GM19438 (cell line): Measurements from ENCODE around the gene CYB5R3.
"Not testable (repeated sequence)": the region's sequence is repeated elsewhere in the genome, so short reads cannot be mapped to it uniquely, and the experiment has no call there.

ENCODE experiments used
- ATAC-seq: cut with Tn5 transposase; IDR thresholded peaks from one replicate; pipeline ENCODE4 v1.9.1; 2021; ENCODE audit warnings: low read depth; ENCODE audit not compliant: unreplicated experiment

Gene CYB5R3

DNA sequence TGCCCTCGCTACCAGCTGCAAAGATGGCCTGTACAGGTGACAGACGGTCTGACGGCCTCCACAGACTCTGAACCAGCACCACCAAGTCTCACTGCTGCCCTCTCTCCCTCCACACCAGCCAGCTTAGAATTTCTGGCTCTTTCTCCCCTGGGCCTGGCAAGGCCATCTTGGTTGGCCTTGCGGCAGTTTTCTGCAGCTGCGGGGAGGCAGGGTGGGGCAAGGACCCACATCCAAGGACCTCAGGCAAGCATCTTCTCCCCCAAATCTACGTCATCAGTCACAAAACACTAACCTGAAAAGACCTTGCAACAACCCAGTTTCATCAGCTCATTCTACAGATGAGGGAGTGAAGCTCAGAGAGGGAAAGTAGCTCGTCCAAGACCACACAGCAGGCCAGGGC is 22.8 kb downstream of the CYB5R3 start:
- no peak for ATAC-seq

DNA sequence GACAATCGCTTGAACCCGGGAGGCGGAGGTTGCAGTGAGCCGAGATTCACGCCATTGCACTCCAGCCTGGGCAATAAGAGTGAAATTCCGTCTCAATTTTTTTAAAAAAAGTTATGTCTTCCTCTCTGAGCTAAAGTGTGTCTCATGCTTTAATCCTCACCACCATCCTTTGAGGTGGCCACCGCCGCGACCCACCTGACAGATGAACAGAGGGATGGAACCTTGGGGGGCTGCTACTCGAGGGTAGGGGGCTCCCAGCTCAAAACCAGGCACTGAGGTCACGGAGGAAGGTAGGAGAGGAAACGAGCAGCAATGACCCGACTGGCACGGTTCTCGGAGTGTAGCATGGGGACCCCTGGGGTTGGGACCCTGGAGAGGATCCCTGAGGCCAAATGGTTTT is 23.8 kb downstream of the CYB5R3 start:
- no peak for ATAC-seq

DNA sequence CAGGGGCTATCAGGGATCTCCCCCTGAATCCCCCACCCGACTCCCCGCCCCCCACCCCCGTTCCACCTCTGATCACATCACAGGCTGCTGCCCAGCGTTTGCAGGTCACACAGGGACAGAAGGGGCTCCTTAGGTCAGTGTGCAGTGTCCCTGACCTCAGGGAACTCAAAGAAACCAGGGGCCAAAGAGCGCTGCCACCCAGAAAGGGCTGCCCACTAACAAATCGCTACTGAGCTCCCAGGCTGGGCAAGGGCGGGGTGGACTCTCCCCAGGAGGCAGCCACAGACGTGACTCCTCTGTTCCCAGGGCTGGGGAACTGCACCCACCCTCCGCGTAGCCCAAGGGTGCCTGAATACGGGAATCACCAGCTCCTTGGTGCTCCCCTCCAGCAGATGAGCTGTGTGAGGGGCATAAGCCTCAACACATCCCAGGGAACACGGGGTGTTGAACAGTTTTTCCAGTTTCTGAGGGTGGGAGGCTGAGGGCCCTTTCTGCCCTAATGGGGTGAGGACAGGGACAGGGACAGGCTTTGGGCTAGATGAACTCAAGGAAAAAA is 24.6 kb downstream of the CYB5R3 start:
- ATAC-seq, result no peak

DNA sequence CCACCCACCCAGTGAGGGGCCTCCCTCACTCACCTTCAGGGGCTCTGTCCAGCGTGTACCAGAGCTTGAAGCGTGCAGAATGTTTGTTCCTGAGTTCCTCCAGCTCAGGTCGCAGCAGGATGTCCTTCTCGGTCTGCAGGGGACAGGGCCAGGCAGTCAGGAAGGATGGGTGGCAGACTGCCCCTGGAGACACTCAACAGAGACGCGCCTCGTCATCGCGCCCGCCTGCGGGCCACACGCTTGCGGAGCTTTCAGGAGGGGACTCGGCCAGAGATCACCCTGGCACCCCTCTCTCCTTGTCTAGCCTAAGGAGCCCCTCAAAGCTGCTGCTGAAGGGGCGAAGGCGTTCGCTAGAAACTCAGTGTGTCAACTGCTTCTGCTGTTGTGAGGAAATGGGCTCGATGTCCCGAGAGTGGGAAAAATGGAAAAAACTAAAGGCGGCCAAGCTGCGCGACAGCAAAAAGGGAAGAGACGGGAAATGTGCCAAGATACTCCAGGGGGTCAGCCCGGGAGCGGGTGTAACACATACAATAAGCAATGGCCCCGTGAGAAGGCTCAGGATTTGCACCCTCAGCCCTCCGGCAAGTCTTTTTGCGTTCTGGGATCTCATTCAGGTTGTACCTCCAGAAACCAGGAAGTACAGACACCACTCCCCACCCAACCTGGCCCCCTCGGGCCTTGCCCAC is 25.3 kb downstream of the CYB5R3 start:
- ATAC-seq, result no peak

DNA sequence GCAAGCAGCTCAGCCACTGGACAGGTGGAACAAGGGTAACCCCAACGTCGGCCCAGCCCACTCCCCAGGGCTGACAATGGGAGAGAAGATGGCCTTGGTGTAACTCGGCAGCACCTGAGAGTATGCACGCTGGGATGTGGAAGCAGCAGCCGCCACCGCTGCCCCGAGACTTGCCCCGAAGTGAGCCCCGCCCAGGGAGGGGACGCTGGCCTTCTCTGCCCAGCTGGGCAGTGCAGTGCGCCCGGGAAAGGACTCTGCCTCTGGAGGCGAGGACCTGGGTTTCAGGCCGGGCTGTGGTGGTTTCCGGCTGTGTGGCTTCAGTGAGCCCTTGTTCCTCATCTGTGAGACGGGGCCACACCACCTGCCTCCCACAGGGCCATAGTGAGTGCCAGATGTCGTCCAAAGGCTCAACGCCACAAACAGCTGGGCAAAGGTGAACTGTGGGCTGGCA is 25.9 kb downstream of the CYB5R3 start:
- ATAC-seq, result no peak

DNA sequence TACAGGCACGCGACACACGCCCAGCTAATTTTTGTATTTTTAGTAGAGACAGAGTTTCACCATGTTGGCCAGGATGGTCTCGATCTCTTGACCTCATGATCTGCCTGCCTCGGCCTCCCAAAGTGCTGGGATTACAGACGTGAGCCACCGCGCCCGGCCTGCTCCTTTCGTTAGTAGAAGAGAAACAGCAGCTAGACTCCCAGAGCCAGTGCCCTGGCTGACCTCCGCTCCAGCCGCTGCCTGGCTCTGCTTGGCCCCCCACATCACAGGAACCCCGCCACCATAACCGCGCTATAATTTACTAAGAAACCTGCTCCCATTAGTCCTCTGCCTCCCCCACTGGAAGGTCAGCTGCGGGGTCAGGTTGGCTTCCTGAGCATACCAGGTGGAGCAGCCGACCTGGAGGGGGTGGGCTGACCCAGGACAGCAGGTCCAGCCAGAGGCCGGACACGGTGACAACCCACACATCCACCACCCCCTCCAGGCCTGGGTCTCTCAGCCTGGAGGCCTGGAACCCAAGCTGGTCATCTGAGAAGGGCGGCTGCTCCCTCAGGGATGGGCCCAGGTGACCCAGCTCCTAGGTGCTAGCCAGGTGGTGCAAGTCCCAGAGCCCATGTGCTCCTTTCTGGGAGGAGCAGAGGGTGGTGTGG is 27.0 kb downstream of the CYB5R3 start:
- no peak for ATAC-seq

DNA sequence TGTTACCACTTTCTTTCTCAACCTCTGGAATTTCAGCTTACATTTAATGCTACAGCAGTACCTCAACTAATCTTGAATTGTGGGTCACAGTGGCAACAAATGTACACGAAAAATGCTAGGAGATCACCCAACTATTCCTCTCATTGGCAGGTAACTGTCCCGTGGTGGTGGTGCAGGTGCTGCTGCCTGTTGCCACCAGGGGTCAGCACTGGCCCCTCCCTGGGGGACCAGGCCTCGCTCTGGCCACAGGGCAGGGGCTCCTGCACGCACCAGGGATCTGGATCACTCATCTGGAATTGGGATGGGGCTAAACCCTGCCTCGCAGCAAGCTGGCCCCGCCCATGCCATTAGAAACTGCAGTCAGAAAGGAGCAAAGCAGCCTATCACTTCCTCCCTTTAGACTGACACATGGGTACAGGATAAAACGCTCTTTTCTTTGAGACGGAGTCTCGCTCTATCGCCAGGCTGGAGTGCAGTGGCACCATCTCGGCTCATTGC is 27.6 kb downstream of the CYB5R3 start:
- no peak for ATAC-seq

DNA sequence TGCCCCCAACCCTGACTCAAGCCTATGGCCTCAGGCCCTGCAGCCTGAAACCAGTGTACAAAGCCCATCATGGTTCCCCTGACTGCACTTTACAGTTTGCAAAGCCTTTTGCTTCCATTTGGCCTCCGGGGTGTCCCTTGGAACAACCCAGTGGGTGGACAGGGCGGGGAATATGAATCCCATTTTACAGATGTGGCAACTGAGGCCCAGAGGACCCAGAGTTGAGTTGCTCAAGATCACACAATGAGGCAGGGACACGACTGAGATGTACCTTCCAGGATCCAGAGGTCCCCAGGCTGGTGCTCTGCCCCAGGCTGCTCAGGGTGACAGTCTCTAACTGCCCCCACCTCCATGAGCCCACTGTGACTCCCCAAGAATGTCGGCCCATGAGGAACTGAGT is 29.1 kb downstream of the CYB5R3 start:
- ATAC-seq, result no peak

DNA sequence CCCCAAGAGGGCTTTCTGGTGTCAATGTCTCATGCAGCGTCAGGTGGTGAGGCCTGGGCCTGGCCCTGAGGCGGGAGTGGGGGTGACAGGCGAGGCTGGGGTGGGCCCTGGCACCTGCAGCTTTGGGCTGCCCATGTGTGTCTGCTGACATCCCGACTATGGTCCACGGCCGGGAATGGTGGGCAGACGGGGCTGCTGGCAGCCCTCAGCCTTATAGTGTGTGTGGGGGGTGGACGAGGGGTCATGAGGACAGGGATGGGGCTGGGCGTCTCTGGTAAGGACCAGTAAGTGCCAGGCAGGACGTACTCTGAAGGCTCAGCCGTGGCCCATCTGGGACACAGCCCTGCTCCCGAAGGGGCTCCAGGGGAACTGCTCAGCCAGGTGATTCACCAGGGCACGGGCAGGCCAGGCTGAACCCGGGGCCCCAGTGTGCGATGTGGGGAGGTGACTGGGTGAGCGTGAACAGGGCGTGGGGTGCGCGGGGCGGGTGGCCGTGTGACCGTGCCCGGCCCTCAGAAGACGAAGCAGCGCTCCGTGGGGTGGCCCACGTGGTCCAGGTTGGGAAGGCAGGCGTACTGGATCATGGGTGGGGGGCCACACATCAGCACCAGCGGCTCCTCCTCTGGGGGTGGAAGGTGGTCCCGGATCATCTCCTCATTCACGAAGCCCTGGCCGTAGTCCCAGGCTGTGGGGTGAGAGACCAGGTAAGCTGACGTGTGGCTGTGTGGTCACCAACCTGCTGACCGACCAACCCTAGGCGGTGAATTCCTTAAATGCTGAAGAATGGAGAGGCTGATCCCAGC is 29.7 kb downstream of the CYB5R3 start:
- ATAC-seq, result no peak

DNA sequence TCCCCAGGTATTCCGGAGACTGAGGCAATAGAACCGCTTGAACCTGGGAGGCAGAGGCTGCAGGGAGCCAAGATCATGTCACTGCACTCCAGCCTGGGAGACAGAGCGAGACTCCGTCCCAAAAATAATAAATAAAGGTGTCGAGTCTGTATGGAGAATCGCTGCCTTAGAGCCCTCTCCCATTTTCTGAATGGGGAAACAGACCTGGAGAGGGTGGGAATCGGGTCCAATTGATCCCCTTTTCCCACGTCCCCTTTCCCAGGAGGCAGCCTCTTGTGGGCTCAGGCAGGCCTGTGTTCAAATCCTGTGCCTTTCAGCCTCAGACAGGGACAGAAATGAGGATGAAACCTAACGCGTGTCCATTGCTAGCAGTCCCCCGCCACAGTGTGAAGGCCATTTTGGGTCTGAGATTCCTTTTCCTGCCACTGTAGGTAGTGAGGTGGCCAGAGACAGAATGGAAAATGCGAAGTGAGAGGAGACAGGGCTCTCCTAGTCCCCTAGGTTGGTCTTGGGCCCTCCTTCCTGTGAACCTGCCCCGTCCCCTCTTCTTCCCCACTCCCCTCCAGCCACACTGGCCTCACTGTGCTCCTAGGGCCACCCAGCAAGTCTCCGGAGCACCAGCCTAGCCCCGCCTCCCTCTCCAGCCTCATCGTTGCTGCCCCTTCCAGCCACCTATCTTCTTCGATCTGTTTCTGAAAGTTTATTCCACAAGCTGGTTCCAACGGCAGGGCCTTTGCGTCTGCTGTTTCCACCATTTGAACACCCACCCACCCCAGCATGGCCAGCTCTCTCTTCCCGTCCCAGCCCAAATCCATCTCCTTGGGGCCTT is 31.8 kb downstream of the CYB5R3 start:
- ATAC-seq, result no peak

DNA sequence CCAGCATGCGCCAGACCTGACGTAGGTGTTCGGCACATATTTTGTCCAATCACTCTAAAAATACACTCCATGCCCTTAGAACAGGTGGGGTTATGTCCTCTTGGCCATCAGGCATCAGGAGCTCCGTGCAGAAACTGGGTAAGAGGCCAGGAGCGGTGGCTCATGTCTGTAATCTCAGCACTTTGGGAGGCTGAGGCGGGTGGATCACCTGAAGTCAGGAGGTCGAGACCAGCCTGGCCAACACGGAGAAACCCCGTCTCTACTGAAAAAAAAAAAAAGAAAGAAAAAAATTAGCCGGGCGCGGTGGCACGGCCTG is 33.4 kb downstream of the CYB5R3 start:
- ATAC-seq, result not testable (repeated sequence)

DNA sequence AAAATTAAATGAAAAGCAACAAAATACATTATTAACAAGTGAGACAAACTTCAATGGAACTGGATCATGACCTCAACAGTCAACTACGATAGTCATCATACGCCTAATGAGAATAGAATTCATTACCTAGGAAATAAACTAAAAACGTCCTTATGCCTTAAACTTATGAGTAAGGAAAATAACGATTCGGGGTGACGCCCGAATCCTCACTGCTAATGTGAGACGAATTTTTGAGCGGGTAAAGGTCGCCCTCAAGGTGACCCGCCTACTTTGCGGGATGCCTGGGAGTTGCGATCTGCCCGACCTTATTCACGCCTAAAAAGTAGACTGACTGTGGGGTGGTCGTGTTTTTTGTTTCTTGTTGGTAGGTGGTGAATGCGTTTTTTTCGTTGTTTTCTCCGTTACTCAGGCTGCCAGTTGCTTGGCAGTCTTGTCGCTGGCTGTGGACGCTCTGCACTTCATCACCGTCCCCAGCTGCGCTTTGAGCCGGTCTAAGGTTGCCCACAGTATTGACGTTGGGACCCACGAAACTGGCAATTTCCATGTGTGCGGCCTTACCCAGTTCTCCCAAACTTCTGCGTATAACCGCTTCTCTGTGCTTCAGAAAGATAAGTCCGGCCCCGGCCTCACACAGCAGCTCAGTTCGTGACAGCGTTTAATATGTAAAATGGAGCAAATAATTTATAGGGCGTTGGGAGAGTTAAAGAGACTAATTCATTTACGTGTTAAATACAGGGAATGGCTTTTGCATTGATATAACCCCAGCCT is 33.9 kb downstream of the CYB5R3 start:
- ATAC-seq, result peak; percentile 68

DNA sequence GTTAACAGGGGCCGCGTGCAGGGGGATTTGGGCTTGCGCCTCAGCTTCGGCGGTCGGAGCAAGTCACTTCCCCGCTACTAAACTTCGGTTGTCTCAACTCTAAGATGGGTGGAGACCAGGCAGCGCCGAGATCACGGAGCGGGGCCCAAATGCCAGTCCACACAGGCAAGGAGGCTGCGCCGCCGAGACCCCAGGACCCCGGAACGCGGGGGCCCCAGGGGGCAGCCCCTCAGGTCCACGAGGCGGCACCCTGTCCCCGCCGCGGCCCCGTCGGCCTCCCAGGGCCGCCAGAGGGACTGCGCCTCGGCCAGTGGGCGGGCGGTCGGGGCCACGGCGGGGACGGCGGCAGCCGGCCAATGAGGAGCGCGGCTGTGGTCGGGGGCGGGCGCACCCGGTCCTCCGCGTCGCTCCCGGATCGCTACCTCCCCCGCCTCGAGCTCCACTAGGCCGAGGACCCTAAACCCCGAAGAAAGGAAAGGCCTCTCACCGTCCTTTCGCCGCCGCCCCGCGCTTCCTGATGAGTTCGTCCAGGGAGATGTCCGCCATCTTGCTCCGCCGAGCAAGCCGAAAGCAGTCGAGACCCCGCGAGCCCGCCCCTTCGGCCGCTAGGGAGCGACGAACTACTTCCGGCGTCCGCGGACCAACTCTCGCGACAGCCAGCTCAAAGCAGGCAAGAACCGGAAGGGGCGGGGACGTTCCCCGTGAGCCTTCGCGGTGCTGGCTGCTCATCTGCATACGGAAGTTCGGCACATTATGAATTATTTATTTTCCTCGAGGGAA is 34.7 kb downstream of the CYB5R3 start, which contains the start of gene POLDIP3:
Gene POLDIP3 (minus strand): TSS at position 572 of the 780 bp plus-strand sequence. CDS start 26 bp downstream, at position 546.
- ATAC-seq, result peak; percentile 67

DNA sequence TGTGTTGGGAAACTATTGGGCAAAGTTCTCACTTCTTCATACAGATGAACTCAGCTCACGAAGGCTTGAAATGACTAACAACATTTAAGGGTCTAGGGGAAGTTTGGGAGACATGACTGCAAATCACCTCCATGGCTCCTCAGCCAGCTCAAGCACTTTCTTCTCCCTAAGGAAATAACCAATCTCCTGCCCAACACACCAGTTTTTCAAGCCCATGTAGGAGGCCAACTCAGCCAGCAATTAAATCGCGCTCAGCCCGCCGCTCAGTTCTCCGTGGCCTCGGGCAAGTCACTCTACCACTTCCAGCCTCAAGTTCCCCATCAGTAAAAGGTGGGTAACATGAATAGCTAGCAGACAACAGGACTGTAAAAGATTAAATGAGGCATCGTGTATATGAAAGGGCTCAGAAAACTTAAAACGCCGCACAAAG is 35.3 kb downstream of the CYB5R3 start:
- ATAC-seq, result no peak

DNA sequence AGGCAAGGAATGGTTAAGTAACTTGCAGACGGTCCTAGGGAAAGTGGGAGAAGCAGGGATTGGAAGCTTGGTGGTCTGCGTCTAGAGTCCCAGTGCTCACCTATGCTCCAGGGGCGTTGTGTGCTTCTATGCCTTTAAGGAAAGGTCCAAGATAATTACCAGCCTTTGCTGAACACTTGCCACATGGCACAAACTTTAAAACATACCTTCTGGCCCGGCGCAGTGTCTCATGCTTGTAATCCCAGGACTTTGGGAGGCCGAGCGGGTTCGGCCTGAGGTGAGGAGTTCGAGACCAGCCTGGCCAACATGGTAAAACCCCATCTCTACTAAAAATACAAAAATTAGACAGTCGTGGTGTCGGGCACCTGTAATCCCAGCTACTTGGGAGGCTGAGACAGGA is 36.9 kb downstream of the CYB5R3 start:
- ATAC-seq, result no peak

DNA sequence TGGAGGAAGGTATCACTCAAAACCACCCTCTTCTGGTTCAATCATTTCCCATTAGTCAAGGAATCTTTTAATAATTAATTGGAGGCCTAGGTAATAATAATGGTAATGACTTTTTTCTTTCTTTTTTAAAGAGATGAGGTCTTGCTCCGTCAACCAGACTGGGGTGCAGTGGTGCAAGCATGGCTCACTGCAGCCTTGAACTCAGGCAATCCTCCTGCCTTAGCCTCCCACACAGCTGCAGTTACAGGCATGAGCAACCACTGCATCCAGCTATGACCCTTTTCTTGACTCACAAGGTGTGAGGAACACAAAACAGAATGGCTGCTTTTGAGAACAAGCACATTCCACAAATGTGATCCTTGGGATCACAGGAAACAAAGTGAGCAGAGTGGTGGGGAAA is 38.1 kb downstream of the CYB5R3 start:
- no peak for ATAC-seq

DNA sequence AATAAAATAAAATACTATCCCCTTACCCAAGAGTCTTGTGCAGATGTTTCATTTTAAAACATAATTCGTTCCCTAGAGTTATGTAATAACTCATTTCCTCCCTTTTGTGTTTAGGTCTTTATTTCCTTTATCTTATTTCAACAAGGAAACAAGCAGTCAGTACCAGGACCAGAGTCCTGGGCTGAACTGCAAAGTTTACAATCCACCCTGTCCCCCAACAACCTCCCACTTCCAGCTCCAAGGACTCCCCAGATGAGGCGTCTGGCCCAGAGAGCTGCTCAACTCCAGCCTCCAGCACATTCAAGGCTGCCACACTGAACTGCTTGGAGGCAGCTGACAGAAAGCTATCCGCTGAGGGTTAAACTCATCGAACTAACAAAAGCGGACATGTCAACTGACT is 39.0 kb downstream of the CYB5R3 start:
- ATAC-seq, result no peak

DNA sequence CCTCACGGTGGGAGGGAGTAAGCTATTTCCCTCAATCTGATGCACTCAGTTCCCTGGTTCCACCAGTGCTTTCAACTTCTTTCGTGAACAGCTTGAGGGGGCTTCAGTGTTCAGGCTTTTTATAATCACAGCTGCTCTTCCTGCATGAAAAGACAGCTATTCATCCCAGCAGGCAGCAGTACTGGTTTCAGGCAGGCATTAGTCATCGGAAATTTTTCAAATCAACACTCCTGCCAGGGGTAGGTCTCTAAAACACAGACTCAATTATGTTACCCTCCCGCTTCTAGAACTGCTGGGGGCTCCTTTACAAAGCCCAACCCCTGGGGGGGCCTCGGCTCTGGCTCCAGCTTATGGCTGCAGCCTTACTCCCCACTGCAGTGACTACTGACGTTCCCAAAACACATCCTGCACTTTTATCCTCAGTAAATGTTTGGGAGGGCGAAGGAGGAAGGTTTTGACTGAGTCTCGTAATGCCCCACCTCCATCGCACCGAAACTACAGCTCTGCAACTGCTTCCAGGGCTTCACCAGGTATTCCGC is 40.3 kb downstream of the CYB5R3 start:
- no peak for ATAC-seq
